Panc1 (cell line): ENCODE measurements around the gene CDH16. TPM values are rescaled to one million over a fixed set of nuclear protein-coding genes. Genes with fewer than 3 reads are reported as not detected.

ENCODE experiments used
- total RNA-seq: library from RNA; stranded (reverse); gene quantifications from one replicate; pipeline ENCODE4 v1.2.1, GENCODE V29; 2021; ENCODE audit not compliant: unreplicated experiment

CDH16 gene
- total RNA-seq, 1 experiment from 2014 or later, result not detected

Other genes starting within 250 kb of the CDH16 start
- 51.9 TPM for gene CMTM4, start 222.1 kb downstream of the CDH16 start, total RNA-seq
- gene DYNC1LI2, start 167.3 kb downstream of the CDH16 start, total RNA-seq, result 103 TPM
- gene TERB1, start 117.3 kb downstream of the CDH16 start, total RNA-seq, result not detected
- 70.7 TPM for gene NAE1, start 87.9 kb downstream of the CDH16 start, total RNA-seq
- gene CA7, start 74.5 kb downstream of the CDH16 start, total RNA-seq, result not detected
- gene PDP2, start 38.4 kb downstream of the CDH16 start, total RNA-seq, result 15.9 TPM
- gene RRAD, start 6.7 kb upstream of the CDH16 start, total RNA-seq, result 4.3 TPM
- gene CIAO2B, start 15.5 kb upstream of the CDH16 start, total RNA-seq, result 96.6 TPM
- gene CES2, start 16.6 kb upstream of the CDH16 start, total RNA-seq, result 26.3 TPM
- not detected for gene CES3, start 42.4 kb upstream of the CDH16 start, total RNA-seq
- gene CES4A, start 69.7 kb upstream of the CDH16 start, total RNA-seq, result 6.1 TPM
- gene CBFB, start 110.3 kb upstream of the CDH16 start, total RNA-seq, result 66.4 TPM
- 15.7 TPM for gene PHAF1, start 191.1 kb upstream of the CDH16 start, total RNA-seq
- 11.5 TPM for gene B3GNT9, start 232.1 kb upstream of the CDH16 start, total RNA-seq
- gene TRADD, start 241.0 kb upstream of the CDH16 start, total RNA-seq, result 18.5 TPM
- gene FBXL8, start 241.1 kb upstream of the CDH16 start, total RNA-seq, result 17.8 TPM
- 38.6 TPM for gene HSF4, start 245.9 kb upstream of the CDH16 start, total RNA-seq